Omental fat pad (tissue), 4 donors: ENCODE data around the gene TMEM220. TPM values are rescaled to one million over a fixed set of nuclear protein-coding genes. Genes with fewer than 3 reads are reported as not detected.

ENCODE experiments used
- ATAC-seq: fragments of 150-250 bp; one replicate; pipeline ENCODE4 v1.9.1; 2016; ENCODE audit warnings: mild to moderate bottlenecking, moderate library complexity; ENCODE audit not compliant: low FRiP score
- DNase-seq: peaks from one replicate; pipeline ENCODE4 v3.0.0-alpha.2; 2019; ENCODE audit warnings: low spot score
- CTCF ChIP-seq, 3 donors: fragments of 450-650 bp; IDR thresholded peaks; one replicate each; pipeline ENCODE4 v1.5.1; 2016 to 2017; ENCODE audit warnings: antibody characterized with exemption in 3 of 3, mild to moderate bottlenecking in 3 of 3, moderate library complexity in 2 of 3
- total RNA-seq, 4 donors: library from RNA; depleted of rRNA; stranded (reverse); fragments of >200 nt; gene quantifications; one replicate each; pipeline ENCODE4 v1.1.0, GENCODE V29; 2016

Gene TMEM220
- total RNA-seq, 4 donors from 2014 or later, result 7.8 to 17.4 (median 13.4) TPM

GRCh38 chr17:10767232-10767631 lies 37.4 kb upstream of the TMEM220 start:
- no peak for TF ChIP-seq CTCF (IDR thresholded peaks at IDR 0.05)
- ATAC-seq (no peak), DNase-seq (no peak)

GRCh38 chr17:10762037-10762436 lies 32.2 kb upstream of the TMEM220 start:
- DNase-seq (no peak), ATAC-seq (no peak)
- no peak for TF ChIP-seq CTCF (IDR thresholded peaks at IDR 0.05)

- no peak for TF ChIP-seq CTCF (IDR thresholded peaks at IDR 0.05)
- ATAC-seq, result no peak
- no peak for DNase-seq
These were observed 31.5 kb upstream of the TMEM220 start for GRCh38 chr17:10761281-10761680.

- no peak for TF ChIP-seq CTCF (IDR thresholded peaks at IDR 0.05)
- DNase-seq (no peak), ATAC-seq (no peak)
These were observed 28.2 kb upstream of the TMEM220 start for GRCh38 chr17:10758062-10758461.

- DNase-seq (no peak), ATAC-seq (no peak)
- no peak for TF ChIP-seq CTCF (IDR thresholded peaks at IDR 0.05)
These were observed 27.8 kb upstream of the TMEM220 start for GRCh38 chr17:10757647-10758046.

- ATAC-seq (no peak), DNase-seq (no peak)
These were observed 27.2 kb upstream of the TMEM220 start for GRCh38 chr17:10757067-10757466.

More at GRCh38 chr17:10757067-10757466, 27.2 kb upstream of the TMEM220 start:
- TF ChIP-seq CTCF (IDR thresholded peaks at IDR 0.05), result no peak
